ENCODE data around the gene CENATAC.

DNA sequence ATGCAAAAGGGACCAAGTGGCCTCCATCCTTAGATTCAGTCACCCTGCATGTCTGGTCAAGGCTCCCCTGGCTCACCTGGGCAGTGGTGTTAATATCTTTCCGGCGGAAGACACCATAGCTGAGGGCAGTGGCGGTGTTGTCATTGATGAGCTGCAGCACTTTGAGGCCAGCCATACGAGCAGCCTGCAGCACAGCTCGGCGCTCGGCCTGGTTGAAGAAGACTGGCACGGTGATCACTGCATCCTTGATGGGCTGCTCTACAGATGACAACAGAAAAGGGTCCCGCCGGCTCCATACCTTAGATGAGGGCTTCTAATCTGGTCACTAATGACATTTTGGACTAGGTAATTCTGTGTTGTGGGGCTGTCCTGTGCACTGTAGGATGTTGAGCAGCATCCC lies 56.5 kb downstream of the CENATAC start:
- TF ChIP-seq, protein P1, sequence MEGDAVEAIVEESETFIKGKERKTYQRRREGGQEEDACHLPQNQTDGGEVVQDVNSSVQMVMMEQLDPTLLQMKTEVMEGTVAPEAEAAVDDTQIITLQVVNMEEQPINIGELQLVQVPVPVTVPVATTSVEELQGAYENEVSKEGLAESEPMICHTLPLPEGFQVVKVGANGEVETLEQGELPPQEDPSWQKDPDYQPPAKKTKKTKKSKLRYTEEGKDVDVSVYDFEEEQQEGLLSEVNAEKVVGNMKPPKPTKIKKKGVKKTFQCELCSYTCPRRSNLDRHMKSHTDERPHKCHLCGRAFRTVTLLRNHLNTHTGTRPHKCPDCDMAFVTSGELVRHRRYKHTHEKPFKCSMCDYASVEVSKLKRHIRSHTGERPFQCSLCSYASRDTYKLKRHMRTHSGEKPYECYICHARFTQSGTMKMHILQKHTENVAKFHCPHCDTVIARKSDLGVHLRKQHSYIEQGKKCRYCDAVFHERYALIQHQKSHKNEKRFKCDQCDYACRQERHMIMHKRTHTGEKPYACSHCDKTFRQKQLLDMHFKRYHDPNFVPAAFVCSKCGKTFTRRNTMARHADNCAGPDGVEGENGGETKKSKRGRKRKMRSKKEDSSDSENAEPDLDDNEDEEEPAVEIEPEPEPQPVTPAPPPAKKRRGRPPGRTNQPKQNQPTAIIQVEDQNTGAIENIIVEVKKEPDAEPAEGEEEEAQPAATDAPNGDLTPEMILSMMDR (IDR thresholded peaks at IDR 0.05; ENCODE audit: poor library complexity): no peak
- TF ChIP-seq EZH2phosphoT487 (IDR thresholded peaks at IDR 0.05; ENCODE audit: low read depth, severe bottlenecking, unreplicated experiment): no peak

All from hepatocyte (in vitro differentiated cells).